Stimulated activated CD8-positive, alpha-beta memory T cell treated with anti-CD3 and anti-CD28 coated beads, Interleukin-4, amount 100 ng/mL, for 1 hour (primary cell): ENCODE results near the gene PLVAP.

Source experiments
- DNase-seq, 2 donors: peaks; one replicate each; pipeline ENCODE4 v3.0.0-alpha.2; 2020; ENCODE audit warnings: low read depth in 2 of 2, low spot score in 1 of 2

PLVAP gene, protein sequence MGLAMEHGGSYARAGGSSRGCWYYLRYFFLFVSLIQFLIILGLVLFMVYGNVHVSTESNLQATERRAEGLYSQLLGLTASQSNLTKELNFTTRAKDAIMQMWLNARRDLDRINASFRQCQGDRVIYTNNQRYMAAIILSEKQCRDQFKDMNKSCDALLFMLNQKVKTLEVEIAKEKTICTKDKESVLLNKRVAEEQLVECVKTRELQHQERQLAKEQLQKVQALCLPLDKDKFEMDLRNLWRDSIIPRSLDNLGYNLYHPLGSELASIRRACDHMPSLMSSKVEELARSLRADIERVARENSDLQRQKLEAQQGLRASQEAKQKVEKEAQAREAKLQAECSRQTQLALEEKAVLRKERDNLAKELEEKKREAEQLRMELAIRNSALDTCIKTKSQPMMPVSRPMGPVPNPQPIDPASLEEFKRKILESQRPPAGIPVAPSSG

DNA sequence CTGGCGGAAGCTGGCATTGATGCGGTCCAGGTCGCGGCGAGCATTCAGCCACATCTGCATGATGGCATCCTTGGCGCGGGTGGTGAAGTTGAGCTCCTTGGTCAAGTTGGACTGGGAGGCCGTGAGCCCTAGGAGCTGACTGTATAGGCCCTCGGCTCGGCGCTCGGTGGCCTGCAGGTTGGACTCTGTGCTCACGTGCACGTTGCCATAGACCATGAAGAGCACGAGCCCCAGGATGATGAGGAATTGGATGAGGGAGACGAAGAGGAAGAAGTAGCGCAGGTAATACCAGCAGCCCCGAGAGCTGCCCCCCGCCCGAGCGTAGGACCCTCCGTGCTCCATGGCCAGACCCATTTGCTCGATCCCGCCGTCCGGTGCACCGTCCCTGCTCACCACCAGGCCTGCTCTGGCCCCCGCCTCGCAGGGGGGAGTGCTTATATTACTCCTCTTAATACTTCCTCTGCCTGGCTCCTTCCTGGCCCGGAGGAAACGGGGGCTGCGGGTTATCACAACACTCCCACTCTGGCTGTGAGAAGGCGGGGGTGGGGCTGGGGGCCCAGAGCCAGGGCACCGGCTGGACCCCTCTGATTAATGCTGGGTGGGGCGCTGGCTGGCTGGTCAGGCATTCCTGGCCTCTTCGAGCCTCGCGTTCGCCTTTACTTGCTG is at the start of gene PLVAP:
Gene PLVAP (minus strand): TSS at position 408 of the 666 bp plus-strand sequence. CDS start 54 bp downstream, at position 354.
- DNase-seq: no peak

DNA sequence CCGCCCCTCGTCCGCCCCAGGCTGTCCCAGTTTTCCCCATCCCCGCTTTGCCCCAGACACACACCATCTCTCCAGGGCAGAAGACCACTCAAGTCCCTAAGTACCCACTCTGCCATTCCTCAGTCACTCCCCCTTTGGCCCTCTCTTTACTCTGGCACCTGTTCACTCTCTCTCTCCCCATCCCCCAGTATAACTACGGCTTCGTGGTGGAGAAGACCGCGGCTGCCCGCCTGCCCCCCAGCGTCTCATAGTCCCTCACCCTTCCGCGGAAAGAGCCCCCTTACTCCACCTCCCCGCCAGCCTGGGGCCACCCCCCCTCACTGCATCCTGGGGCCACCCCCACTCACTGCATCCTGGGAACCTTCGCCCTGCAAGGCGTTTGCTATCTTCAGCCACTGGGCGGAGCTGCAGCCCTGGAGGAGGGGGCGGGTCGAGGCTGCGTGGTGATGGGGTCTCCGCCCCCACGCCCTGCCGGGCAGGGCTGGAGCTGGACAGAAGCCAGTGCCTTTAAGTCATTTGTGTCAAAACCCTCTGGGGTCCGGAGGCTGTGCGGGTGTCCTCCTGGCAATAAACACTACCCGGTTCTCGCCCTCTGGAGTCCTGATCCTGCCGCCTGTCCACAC is 47.7 kb upstream of the PLVAP start:
- DNase-seq: no peak

DNA sequence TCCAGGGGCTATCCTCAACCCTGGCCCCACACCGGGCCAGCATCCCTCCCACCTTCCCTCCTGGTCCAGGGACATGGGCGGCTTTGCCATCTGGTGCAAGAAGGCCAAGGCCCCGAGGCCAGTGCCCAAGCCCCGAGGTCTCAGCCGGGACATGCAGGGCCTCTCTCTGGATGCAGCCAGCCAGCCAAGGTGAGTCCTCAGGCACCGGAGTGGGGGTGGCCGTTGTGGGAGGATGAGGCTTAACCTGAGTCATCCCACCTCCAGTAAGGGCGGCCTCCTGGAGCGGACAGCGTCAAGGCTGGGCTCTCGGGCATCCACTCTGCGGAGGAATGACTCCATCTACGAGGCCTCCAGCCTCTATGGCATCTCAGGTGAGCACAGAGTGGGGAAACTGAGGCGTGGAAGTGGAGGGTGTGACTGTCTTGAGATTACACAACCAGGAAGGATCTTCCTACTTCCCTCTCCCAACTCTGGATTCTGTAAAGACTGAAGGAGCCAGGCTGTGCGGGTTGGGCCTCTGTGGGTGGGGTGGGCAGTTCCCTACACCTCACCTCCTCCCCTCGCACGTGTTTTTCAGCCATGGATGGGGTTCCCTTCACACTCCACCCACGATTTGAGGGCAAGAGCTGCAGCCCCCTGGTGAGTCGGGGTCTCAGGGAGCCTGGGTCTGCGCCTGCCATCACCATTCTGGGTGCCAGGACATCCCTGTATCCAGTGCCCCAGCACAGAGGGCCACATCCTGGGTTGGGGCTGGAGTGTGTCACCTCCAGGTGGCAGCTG is 46.5 kb upstream of the PLVAP start:
- no peak for DNase-seq

DNA sequence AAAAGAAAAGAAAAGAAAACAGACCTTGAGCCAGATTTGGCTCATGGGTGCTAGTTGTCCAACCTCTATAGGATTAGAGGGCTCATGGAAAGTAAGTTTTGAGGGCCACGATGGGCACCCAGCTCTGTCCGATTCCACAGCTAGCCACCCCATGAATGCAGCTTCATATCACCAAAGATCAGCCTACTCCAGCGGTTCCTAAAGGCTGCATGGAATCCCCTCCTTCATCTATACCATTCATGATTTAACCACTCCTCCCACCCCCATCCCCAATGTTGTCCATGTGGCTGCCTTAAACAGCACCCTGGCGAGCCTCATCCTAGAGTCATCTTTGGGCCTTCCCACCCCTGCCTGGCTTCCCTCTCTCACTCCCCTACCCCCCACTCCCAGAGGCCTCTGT is 44.8 kb upstream of the PLVAP start:
- no peak for DNase-seq

DNA sequence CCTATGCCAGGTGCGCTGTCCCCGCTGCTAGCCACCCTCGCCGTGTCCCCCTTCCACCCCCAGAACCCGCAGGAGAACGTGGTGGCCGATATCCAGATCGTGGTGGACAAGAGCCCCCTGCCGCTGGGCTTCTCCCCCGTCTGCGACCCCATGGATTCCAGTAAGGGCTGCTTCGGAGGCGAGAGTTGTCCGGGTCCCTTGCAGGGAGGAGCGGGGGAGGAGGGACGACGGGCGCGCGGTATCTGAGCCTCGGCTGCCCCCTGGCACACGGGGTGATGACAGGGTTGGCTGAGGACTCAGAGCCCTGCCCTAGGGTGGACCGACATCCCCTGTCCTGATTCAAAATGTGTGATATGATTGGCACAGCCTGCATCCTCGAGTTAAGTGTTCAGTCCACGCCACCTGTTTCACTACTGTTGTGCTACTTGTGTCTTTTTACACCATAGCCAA is 43.4 kb upstream of the PLVAP start:
- no peak for DNase-seq

DNA sequence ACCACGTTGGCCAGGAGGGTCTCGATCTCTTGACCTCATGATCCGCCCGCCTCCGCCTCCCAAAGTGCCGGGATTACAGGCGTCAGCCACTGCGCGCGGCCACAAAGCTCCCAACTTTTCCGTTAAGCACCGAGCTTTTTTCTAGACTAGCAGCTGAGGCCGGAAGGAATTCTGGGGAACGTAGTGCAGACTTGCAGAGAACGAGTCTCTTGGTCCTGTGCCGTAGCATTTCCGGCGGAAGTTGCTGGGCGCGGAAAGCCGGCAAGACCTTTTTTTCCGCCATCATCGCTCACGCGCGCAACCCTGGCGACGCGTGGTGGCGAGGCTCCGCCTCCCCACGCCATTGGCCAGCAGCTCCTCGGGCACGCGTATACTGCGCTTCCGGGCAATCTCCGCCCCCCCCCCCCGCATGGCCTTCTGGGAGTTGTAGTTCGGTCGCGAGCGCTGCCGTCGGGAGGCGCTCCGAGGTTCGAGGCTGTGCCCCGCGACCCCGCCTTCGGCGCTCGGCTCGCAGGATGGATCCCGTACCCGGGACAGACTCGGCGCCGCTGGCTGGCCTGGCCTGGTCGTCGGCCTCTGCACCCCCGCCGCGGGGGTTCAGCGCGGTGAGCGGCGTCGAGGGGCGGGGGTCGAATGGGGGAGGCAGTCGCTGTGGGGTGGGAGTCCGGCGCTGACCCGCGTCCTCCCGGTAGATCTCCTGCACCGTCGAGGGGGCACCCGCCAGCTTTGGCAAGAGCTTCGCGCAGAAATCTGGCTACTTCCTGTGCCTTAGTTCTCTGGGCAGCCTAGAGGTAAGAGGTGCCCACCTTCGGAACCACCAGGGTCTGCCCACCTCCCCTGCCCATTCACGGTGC is 42.7 kb upstream of the PLVAP start, which contains the start of gene MVB12A:
Gene MVB12A (plus strand): TSS at position 427 of the 854 bp plus-strand sequence. CDS start 89 bp downstream, at position 516.
- DNase-seq: peak; percentile 84 to 91

DNA sequence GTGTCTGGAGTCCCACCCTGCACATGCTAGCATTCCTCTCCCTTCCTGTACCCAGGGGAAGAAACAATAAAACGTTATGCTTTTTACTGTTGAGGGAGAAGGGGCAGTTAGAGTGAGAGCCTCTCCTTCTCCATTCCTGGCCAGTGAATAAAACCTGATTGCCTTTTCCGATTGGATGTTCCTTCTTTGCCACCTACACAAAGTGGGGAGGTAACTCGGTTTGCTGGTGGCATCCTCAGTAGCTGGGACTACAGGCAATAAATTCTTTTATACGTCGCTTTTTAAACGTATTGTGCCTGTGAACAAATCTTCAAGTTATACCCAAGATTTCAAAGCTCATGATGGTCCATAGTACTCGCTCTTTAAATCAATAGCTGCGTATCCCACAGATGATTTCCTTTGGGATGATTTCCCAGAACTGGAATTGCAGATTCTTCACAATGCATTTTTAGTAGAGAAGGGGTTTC is 42.0 kb upstream of the PLVAP start:
- no peak for DNase-seq

DNA sequence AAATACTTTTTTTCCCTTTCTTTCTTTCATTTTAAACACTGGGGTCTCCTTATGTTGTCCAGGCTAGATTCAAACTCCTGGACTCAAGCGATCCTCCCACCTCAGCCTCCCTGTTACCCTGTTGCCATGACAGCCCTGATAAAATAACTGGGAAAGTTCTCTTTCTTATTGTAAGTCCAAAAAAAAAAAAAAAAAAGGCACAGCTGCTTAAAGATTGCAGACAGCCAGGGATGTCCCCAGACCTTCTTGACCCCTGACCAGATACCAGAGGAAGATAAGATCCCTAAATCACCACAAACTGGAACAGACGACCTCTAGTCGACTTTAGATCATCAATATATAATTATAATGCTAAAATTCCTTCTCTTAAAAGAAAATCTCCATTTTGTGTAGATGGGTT is 41.6 kb upstream of the PLVAP start:
- DNase-seq: no peak

DNA sequence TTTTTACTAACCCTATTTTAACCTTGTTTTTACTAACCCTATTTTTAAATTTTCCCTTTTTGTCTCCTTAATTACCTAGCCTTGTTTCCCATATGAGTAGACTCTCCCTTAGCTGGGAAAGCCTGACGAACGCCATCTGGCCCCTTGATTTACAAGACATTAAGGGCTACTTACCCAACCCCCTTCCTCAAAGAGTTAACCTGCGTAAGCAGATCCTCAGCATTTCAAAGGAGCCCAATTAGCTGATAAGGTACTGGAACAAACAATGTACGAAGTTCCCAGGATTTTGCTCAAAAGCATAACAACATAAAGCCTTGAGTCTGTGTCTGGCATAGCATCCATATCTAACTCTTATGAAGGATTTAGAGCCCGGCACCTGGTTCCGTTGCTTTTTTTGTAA is 38.0 kb upstream of the PLVAP start:
- no peak for DNase-seq

DNA sequence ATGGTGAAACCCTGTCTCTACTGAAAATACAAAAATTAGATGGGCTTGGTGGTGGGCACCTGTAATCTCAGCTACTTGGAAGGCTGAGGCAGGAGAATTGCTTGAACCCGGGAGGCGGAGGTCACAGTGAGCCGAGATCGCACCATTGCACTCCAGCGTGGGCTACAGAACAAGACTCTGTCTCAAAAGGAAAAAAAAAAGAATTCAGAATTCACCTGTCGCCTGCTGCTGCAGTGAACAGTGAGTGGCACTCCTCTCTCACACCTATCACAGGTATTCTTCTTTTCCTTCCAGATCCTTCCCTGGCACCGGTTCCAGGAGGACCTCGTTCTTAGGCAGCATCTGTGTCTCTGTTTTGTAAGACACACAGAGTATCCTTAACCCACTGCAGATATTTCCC is 37.0 kb upstream of the PLVAP start:
- DNase-seq: no peak

DNA sequence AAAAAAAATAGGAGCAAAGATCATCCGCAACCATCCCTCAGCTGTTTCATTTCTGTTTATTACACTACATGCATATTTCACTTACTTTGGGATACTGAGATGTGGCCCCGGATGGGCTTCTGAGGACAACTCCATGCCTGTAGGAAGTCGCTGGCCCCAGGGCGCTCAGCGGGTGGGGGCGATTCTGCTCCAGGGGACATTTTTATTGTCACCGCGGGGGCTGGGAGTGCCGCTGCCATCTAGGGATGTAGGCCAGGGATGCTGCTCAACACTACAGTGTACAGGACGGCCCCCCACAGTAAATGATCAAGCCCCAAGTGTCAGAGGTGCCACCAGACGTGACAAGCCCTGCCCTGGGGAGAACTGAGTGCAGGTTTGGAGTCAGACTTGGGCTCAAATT is 34.7 kb upstream of the PLVAP start:
- DNase-seq: no peak

DNA sequence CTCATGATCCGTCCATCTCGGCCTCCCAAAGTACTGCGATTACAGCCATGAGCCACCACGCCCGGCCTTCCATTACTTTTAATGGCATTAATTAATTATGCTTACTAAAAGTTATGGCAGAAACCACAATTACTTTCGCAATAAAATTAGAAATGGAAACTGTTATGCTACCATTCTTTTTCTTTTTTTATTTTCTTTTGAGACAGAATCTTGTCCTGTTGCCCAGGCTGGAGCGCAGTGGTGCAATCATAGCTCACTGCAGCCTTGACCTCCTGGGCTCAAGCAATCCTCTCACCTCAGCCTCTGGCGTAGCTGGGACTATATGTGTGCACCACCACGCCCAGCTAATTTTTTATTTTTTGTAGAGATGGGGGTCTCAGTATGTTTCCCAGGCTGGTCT is 32.8 kb upstream of the PLVAP start:
- no peak for DNase-seq

DNA sequence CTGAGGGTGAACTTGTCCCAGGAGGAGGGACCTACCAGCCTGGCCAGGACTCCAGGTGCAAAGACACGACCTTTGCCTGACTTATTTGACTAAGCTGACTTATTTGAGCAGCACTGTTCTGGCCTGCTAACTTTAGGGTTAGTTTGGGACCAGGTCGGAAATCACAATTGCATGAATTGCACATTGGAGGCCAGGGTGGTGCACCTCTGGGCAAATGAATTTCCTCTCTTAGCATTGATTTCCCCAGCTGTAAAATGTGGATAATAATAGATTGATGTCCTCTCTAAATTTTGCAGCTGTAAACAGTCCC is 29.7 kb upstream of the PLVAP start:
- no peak for DNase-seq

DNA sequence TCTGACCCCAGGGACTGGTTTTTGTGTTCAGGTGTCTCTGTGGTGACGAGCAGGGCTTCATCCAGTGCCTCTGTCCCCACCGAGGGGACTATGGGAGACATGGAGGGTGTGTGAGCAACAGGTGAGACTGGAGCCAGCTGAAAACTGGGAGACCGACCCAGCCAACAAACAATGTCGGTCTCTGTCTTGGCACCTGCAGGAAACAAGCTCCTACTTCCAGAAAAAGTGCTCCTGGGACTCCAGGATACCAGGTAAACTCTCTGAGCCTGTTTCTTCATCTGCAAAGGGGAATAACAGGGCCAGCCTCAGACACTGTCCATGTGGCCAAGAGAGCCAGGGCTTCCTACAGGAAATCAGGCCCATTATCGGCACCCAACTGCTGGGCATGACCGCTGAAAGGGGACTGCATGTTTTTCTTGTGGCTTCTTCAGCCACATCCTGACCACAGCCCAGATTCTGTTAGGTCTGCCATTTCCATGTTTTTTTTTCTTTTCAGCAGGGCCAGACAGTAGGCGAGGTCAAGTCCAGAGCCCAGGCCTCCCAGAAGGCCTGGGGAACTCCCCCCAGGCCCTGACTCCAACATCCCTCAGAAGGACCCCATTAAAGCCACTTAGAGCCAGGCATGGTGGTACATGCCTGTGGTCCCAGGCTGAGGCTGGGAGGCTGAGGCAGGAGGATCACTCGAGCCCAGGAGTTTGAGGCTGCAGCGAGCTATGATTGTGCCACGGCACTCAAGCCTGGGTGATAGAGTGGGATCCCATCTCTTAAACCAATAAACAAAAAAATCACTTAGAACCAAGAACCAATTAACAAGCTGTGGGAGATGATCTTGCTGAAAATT is 29.1 kb upstream of the PLVAP start:
- no peak for DNase-seq

DNA sequence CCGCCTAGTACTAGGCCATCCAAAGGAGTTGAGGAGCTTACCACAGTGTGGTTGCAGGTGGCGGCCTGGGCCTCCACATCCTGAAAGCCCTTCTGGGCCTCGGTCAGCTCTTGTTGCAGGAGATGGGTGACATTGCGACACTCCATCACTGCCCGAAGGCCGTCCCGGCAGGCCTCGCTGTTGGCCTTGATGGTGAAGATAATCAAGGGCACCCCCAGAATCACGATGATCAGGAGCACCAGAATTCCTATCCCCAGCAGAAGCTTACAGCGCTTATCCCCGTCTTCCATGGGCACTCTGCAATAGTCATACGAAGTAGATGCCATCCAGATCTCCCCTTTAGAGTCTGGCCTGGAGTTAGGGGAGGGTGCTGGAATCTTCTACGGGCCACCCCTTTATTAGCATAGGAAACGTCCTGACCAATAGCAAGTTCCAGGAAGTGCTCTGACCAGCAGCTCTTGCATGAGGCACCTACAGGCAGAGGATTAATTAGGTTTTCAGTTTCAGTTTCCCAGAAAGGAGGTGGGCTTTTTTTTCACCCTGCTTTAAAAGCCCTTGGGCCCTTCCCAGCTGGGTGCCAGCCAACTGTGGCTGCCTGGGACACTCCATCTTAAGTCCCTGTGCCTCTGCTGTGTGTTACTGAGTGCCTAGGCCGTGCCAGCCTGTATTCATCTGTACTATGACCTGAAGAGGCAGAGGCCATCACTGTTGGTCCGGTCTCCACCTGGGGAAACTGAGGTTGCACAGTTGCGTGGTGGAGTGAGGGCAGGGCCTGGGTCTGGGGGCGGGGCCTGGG is 28.3 kb upstream of the PLVAP start, which contains the start of gene BST2:
Gene BST2 (minus strand): TSS at position 381 of the 796 bp plus-strand sequence. CDS start 55 bp downstream, at position 326.
- DNase-seq: no peak

DNA sequence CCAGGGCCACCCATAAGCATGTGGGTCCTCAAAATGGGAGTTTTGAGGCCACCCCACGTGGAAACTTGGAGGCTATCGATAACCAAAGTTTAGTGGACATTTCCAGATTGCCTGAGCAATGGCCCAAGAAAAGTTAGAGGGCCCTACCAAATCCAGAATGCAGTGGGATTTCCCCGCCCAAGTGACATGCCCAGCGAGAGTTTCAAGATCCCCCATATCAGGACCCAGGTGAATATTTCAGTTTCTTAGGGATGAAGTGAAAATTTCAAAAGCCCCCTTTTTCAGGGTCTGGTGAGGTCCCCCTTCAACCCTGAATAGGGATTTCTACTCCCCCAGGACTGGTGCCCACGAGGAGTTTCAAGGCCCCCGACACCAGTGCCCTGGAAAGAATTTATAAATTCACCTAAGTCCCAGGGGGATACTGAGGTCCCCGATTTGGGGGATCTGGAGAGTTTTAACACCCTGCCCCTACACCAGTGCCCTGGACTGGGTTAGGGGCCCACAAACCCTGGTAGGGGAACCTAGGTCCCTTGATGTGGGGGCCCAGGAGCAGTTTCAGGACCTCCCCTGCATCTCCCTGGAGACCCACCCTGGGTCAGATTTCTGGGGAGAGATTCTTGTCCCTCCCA is 27.6 kb upstream of the PLVAP start:
- DNase-seq: no peak

DNA sequence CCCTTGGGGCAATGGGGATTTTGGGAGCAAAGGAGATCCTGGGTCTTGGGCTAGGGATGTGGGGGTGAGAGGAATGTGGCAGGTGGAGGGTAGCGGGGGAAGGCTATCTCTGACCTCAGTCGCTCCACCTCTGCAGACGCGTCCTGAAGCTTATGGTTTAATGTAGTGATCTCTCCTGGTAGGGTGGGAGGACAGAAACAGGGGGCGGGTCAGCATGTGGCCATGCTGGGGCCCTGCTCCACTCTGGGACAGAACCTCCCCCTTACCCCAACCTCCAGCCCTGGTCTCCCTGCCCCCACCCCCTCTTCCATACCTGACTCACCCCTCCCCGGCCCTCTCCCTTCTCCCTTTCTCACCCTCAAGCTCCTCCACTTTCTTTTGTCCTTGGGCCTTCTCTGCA is 26.9 kb upstream of the PLVAP start:
- DNase-seq: no peak
